ENCODE measurements around the gene TMEM132A.

Gene TMEM132A

GRCh38 chr11:60985991-60986915 is 62.0 kb downstream of the TMEM132A start:
- H3K27ac Mint-ChIP-seq = peak overlapping the region; percentile 90 to 94
- no peaks in the 10 kb centered on the region for H3K27me3 Mint-ChIP-seq
- peaks cover 60 to 73% of the 10 kb centered on the region in 2 donors for H3K4me1 Mint-ChIP-seq (ENCODE audit: low read depth in 2 of 2)
- peaks cover 53% of the 10 kb centered on the region for H3K36me3 Mint-ChIP-seq (ENCODE audit: insufficient read depth)
- peak; percentile 93 for ATAC-seq (replicated peaks)
- peak; percentile 80 to 82 (median 81) for DNase-seq
- peak overlapping the region; percentile 70 to 72 for H3K4me3 Mint-ChIP-seq
- H3K9me3 Mint-ChIP-seq = no peaks in the 10 kb centered on the region

All from effector memory CD8-positive, alpha-beta T cell (primary cell).